Panc1 (cell line): ENCODE data around the gene SKAP1.

ENCODE experiments used
- REST ChIP-seq, 2 experiments: IDR thresholded peaks; 2 replicates each; pipeline ENCODE4 v1.6.1; 2011 to 2012; ENCODE audit warnings: low read depth in 2 of 2, control low read depth in 1 of 2, low read length in 1 of 2, mild to moderate bottlenecking in 1 of 2, moderate library complexity in 1 of 2; ENCODE audit not compliant: insufficient read depth in 1 of 2
- TF ChIP-seq, protein P1 (sequence below): fragments of 450-650 bp; IDR thresholded peaks from 2 replicates; pipeline ENCODE4 v1.5.1; 2017; ENCODE audit warnings: mild to moderate bottlenecking

- TF ChIP-seq, protein P1, sequence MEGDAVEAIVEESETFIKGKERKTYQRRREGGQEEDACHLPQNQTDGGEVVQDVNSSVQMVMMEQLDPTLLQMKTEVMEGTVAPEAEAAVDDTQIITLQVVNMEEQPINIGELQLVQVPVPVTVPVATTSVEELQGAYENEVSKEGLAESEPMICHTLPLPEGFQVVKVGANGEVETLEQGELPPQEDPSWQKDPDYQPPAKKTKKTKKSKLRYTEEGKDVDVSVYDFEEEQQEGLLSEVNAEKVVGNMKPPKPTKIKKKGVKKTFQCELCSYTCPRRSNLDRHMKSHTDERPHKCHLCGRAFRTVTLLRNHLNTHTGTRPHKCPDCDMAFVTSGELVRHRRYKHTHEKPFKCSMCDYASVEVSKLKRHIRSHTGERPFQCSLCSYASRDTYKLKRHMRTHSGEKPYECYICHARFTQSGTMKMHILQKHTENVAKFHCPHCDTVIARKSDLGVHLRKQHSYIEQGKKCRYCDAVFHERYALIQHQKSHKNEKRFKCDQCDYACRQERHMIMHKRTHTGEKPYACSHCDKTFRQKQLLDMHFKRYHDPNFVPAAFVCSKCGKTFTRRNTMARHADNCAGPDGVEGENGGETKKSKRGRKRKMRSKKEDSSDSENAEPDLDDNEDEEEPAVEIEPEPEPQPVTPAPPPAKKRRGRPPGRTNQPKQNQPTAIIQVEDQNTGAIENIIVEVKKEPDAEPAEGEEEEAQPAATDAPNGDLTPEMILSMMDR: no peak
- no peak for TF ChIP-seq REST (IDR thresholded peaks at IDR 0.05; ENCODE audit: insufficient read depth in 1 of 2, low read depth in 2 of 2, low read length in 1 of 2)
Measured at GRCh38 chr17:48471817-48472410, 41.9 kb upstream of the SKAP1 start.
